Subcutaneous abdominal adipose tissue (tissue), 5 donors: Measurements from ENCODE around the gene DPP6.

Experiments
- H3K27ac ChIP-seq: one replicate; pipeline ENCODE4 v1.7.0; 2013; ENCODE audit warnings: low read depth, mild to moderate bottlenecking, inconsistent platforms, low read length, moderate library complexity
- H3K27me3 ChIP-seq, 5 donors: one replicate each; pipeline ENCODE4 v1.7.0; 2013; ENCODE audit warnings: low read length in 5 of 5, inconsistent platforms in 1 of 5; ENCODE audit not compliant: control insufficient read depth in 5 of 5, insufficient read depth in 4 of 5
- H3K36me3 ChIP-seq, 5 donors: one replicate each; pipeline ENCODE4 v1.7.0; 2013; ENCODE audit warnings: low read length in 5 of 5; ENCODE audit not compliant: control insufficient read depth in 5 of 5, insufficient read depth in 5 of 5
- H3K4me1 ChIP-seq, 5 donors: one replicate each; pipeline ENCODE4 v1.7.0; 2013; ENCODE audit warnings: low read length in 5 of 5, mild to moderate bottlenecking in 3 of 5, moderate library complexity in 1 of 5; ENCODE audit not compliant: control insufficient read depth in 5 of 5, insufficient read depth in 5 of 5
- H3K4me3 ChIP-seq, 5 donors: one replicate each; pipeline ENCODE4 v1.7.0; 2013; ENCODE audit warnings: low read length in 5 of 5, low read depth in 1 of 5
- H3K9ac ChIP-seq, 5 donors: one replicate each; pipeline ENCODE4 v1.7.0; 2013; ENCODE audit warnings: low read length in 5 of 5, mild to moderate bottlenecking in 4 of 5, moderate library complexity in 3 of 5
- H3K9me3 ChIP-seq, 5 donors: one replicate each; pipeline ENCODE4 v1.7.0; 2013; ENCODE audit warnings: low read length in 5 of 5; ENCODE audit not compliant: control insufficient read depth in 5 of 5
- donor health status: healthy.
- donor health status: healthy.
- donor health status: healthy.
- donor health status: healthy.
- donor health status: healthy.

The DPP6 gene

DNA sequence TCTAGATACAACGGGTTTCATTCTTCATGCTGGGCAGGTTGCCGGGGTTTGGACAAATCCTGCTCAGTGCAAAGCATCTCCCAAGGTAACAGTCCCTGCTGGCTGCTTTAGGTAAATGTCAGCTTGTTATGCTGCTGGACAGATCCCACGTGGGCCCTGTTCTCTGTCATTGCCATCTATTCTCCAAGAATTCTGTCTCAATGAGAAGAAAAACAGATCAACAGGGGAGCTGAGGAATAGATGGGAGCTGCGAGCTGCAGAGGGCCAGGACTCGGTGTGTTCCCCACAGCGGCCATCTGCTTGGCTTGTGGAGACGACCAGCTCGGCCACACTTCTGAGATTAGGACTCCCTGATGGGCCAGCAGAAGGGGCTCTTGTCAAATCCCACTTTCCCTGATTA lies 235.2 kb downstream of the DPP6 start:
- Histone ChIP-seq H3K27ac (no peak overlapping the region), H3K36me3 (no peaks in the 10 kb centered on the region), H3K4me3 (no peak overlapping the region), H3K27me3 (no peaks in the 10 kb centered on the region), H3K4me1 (no peaks in the 10 kb centered on the region), H3K9me3 (no peaks in the 10 kb centered on the region), H3K9ac (no peak overlapping the region)

- no peak overlapping the region for H3K4me3 ChIP-seq
These were observed 236.9 kb downstream of the DPP6 start for GRCh38 chr7:154289119-154289518.

DNA sequence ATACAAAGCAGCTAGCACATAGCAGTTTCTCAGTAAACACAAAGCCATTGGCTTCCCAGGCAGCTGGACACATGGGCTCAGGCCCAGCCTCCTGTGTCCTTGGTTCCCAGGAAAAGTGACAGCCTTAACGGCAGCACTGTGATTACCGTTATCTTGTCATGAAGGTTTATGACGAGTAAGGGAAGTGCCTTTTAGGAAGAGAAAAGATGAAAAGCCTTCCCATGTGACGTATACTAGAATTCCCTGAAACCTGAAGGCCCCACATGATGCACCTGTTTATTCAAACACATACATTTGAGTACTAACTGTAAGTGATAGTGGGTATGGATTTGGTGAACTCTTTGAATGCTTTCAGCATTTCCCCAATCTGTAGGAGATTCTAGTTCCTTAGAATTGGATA lies 244.2 kb downstream of the DPP6 start:
- Histone ChIP-seq H3K27ac (no peak overlapping the region), H3K4me1 (no peaks in the 10 kb centered on the region), H3K9me3 (no peaks in the 10 kb centered on the region), H3K4me3 (no peak overlapping the region), H3K36me3 (no peaks in the 10 kb centered on the region), H3K9ac (no peak overlapping the region), H3K27me3 (no peaks in the 10 kb centered on the region)

More at GRCh38 chr7:154289119-154289518, 236.9 kb downstream of the DPP6 start:
- no peak overlapping the region for H3K9ac ChIP-seq
- H3K9me3 ChIP-seq = no peaks in the 10 kb centered on the region
- no peaks in the 10 kb centered on the region for H3K4me1 ChIP-seq
- no peaks in the 10 kb centered on the region for H3K27me3 ChIP-seq
- no peak overlapping the region for H3K27ac ChIP-seq
- no peaks in the 10 kb centered on the region for H3K36me3 ChIP-seq

GRCh38 chr7:154299736-154300135 lies 247.5 kb downstream of the DPP6 start:
- Histone ChIP-seq H3K9me3 (no peaks in the 10 kb centered on the region), H3K9ac (no peak overlapping the region), H3K4me1 (no peaks in the 10 kb centered on the region), H3K27ac (no peak overlapping the region), H3K4me3 (no peak overlapping the region), H3K27me3 (peaks cover 0 to 11% (median 3%) of the 10 kb centered on the region in 5 donors), H3K36me3 (no peaks in the 10 kb centered on the region)

DNA sequence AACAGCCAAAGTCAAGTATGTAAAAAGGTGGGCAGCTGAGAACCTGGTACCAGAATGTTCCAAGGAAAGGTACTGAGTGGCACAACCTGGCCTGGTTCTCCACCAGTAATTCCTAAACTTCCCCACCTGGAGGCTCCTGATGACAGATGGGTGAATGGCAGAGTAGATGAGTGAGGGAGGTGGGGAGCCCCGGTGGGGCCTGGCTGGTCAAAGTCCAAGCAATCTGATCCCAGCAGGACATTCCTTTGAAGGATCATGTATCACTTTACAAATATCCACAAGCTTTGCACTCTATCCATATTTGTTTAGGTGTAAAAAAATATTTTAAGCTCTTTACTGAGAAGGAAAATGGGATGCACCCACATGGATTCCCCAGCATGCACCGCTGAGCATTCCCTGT lies 250.2 kb downstream of the DPP6 start:
- Histone ChIP-seq H3K27me3 (peaks cover 3 to 20% (median 7%) of the 10 kb centered on the region in 5 donors), H3K9me3 (no peaks in the 10 kb centered on the region), H3K36me3 (no peaks in the 10 kb centered on the region), H3K27ac (no peak overlapping the region), H3K9ac (no peak overlapping the region), H3K4me1 (no peaks in the 10 kb centered on the region), H3K4me3 (no peak overlapping the region)

DNA sequence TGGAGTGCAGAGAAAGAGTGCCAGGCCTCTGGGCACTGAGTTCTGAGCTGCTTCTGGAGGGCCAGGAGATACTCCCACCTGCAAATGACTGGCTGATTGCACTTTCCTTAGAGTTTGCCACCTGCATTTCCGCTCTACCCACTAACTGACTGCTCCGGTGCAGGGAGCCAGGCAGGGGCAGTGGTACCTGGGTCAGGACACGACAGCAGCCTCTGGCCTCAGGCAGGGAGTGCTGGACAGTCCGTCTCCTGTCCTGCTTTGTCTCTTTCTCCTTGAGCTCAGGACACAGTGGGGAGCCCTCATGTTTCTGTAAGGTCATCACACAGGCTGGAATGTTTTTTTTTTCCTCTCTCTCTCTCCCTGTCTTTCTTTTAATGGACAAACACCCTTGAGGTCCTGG lies 252.0 kb downstream of the DPP6 start:
- Histone ChIP-seq H3K27me3 (peaks cover 3 to 20% (median 7%) of the 10 kb centered on the region in 5 donors), H3K27ac (no peak overlapping the region), H3K9me3 (no peaks in the 10 kb centered on the region), H3K4me3 (no peak overlapping the region), H3K4me1 (no peaks in the 10 kb centered on the region), H3K36me3 (no peaks in the 10 kb centered on the region), H3K9ac (no peak overlapping the region)

DNA sequence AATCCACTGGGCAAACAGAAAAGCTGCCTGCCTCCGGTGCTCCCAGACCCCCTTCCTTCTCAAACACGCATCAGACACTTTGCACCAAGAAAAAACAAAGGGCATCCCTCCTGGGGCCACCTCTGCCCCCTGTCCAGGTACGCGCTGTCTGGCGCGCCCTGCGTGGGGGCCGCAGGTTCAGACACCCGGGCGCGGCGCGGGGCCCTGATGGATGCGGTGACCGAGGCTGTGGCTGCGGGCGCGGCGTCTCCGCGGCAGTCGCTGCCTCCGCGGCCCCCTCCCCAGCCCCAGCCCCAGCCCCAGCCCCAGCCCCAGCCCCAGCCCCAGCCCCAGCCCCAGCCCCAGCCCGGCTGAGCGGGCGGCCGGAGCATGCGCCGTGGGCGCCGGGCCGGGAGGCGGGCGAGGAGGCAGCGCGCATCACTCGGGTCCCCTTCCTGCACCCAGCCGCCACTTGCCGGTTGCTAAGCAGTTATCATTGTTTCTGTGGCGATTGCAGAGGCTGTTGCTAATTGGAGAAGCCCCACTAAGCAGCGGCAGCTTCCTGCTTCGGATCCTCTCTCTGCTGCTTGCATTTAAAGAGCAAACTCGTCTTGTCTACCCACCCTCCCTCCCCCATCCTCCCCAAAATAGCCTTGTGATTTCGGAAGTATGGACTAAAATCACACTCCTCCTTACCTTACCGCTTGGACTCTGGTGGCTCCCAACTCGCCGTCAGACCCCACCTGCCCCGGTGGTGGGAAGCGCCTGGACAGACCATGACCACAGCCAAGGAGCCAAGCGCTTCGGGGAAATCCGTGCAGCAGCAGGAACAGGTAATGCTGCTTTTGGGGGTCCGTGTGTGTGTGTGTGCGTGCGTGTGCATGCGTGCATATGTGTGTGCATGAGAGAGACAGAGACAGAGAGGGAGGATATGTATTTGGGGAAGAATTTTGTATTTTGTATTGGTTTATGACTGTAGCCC lies 252.8 kb downstream of the DPP6 start:
- no peak overlapping the region for H3K9ac ChIP-seq
- H3K4me1 ChIP-seq = no peaks in the 10 kb centered on the region
- H3K27me3 ChIP-seq = peaks cover 3 to 20% (median 7%) of the 10 kb centered on the region in 5 donors
- H3K4me3 ChIP-seq = no peak overlapping the region
- H3K9me3 ChIP-seq = no peaks in the 10 kb centered on the region
- H3K27ac ChIP-seq = no peak overlapping the region
- H3K36me3 ChIP-seq = no peaks in the 10 kb centered on the region

- Histone ChIP-seq H3K4me1 (no peaks in the 10 kb centered on the region), H3K36me3 (no peaks in the 10 kb centered on the region), H3K4me3 (no peak overlapping the region), H3K27me3 (peaks cover 3 to 20% (median 7%) of the 10 kb centered on the region in 5 donors), H3K9ac (no peak overlapping the region), H3K9me3 (no peaks in the 10 kb centered on the region), H3K27ac (no peak overlapping the region)
These were observed 253.8 kb downstream of the DPP6 start for GRCh38 chr7:154306036-154306435.

GRCh38 chr7:154308928-154309327 lies 256.7 kb downstream of the DPP6 start:
- Histone ChIP-seq H3K9me3 (no peaks in the 10 kb centered on the region), H3K4me3 (no peak overlapping the region), H3K27me3 (peaks cover 3 to 15% (median 7%) of the 10 kb centered on the region in 5 donors), H3K4me1 (no peaks in the 10 kb centered on the region), H3K27ac (no peak overlapping the region), H3K9ac (no peak overlapping the region), H3K36me3 (no peaks in the 10 kb centered on the region)

- Histone ChIP-seq H3K36me3 (no peaks in the 10 kb centered on the region), H3K27me3 (peaks cover 0 to 8% (median 3%) of the 10 kb centered on the region in 5 donors), H3K27ac (no peak overlapping the region), H3K4me1 (no peaks in the 10 kb centered on the region), H3K9ac (no peak overlapping the region), H3K4me3 (no peak overlapping the region), H3K9me3 (no peaks in the 10 kb centered on the region)
These were observed 257.9 kb downstream of the DPP6 start for GRCh38 chr7:154310114-154310513.
